Measurements from ENCODE around the gene SOX5.

Gene SOX5

DNA sequence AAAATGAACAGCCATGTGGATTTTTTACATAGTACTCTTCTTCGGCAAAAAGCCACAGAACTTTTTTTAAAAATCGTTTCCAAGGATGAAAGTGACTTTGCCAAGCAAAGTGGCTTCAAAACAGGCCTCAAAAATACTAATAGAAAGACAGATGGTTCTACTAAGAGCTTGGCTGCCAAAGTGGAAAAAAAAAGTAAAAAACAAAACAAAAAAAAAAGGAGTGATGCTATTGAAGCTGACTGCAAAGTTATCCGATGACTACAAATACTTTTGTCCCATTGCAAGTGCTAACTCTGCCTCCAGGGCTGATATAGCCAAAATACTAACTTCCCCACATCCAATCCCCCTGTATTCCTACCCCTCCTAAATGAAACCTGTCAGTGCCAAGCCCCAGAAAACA lies 277.6 kb downstream of the SOX5 start:
- no peak for DNase-seq

DNA sequence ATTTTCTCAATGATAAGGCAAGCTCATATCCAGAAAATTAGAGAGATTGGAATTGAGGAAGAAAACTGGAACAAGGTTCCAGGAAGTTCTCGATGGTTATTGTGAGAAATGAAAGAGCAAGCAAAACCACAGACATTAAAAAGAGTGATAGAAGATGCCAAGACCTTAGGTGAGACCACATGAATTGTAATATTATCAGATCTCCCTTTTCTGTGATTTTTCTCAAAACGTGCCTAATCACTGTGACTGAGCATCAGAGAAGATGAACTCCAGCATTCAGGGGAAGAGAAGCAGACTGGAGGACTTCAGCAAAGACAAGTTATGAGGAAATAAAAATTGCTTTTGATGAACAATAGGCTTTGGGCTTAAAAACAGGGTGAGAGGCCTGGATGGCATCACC lies 278.8 kb downstream of the SOX5 start:
- no peak for DNase-seq

- DNase-seq = no peak
These were observed 279.8 kb downstream of the SOX5 start for GRCh38 chr12:23669691-23670090.

DNA sequence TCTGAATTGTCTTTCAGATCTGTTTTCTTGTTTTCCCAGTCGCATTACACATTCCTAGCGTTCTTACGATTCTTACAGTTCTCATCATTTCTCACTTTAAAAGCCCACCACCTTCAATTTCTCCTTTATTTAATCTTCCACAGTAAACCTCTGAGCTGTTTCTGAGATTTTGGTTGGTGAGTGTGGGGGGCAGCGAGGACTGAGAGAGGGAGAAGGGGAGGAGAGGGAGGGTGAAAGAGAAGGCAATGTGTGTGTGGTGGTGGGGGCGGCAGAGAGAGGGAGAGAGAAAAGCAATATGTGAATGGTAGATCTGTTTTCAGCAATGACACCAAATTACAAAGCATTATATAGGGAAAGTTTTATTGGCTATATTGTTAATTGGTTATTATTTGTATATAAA lies 282.6 kb downstream of the SOX5 start:
- DNase-seq = no peak

DNA sequence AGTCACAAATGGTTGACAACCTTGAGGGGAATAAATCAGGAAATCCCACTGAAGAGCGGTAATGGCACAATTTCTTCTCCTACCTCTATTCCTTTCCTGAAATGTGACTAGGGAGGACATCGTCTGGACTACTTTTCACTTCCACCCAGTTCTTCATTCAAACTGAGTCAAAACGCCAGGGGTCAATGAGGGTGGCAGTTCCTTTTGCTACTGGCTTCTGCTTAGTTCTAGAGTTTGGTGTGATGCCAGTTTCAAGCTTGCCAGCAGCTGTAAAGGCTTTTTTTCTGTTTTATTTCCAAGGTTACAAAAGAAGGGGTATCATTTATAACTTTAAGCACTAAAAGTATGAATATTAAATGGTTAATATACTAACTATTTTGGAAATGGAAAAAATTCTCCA lies 286.5 kb downstream of the SOX5 start:
- no peak for DNase-seq

- DNase-seq = no peak
These were observed 290.3 kb downstream of the SOX5 start for GRCh38 chr12:23659131-23659530.

GRCh38 chr12:23657598-23657997 lies 291.9 kb downstream of the SOX5 start:
- no peak for DNase-seq

GRCh38 chr12:23655884-23656283 lies 293.6 kb downstream of the SOX5 start:
- no peak for DNase-seq

GRCh38 chr12:23655112-23655511 lies 294.4 kb downstream of the SOX5 start:
- no peak for DNase-seq

GRCh38 chr12:23648546-23648945 lies 300.9 kb downstream of the SOX5 start:
- no peak for DNase-seq

- no peak for DNase-seq
These were observed 308.7 kb downstream of the SOX5 start for GRCh38 chr12:23640754-23641153.

DNA sequence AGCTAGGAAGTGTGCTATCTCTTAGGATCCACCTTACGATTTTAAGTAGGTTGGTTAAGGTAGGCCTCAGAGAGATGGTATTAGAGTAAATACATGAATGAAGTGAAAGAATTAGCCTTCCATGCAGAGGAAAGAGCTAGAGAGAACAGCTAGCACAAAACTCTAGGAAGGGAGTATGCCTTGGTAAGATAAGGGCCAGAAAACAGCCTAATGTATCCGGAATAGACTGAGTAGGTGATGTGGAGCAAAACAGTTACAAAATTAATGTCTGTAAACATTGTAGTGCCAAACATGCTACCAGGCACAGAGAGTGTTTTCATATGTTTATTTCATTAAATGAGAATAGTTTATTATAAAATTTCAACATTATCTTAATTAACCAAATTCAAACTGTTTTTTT lies 315.1 kb downstream of the SOX5 start:
- DNase-seq = no peak

GRCh38 chr12:23631786-23632377 lies 317.6 kb downstream of the SOX5 start:
- no peak for DNase-seq

DNA sequence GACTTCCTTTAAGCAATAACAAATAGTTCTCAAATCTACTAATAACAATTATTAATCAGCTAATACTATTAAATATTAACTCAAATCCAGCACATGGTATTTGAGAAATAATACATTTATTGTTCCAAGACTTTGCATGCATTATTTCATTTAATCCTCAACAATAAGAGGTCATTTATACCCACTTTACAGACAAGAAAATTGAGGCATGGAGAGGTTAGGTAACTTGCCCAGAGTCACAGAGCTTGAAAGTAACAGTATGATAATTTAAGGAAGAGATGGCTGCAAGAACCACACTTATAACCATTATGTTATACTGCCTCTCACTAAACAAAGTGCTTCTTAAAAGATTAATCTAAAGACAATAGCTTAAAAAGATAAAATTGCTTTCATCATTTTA lies 318.9 kb downstream of the SOX5 start:
- DNase-seq = no peak

DNA sequence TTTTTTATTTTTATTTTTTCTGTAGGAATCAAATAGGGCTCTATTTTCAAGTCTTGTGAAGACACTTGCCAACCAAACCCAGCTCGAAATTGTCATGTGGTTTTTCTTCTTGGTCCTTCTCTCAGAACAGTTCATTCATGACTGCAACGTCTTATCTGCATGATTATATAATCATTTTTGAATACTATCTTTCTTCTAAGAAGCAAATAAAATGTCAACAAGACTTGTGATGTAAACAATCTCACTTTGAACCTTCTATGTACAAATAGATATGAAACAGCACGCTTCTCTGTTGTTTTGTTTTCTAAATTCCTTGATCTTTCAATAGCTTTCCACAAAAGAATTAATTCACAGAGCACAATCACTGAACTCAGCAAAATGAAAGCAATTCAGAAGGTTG lies 320.7 kb downstream of the SOX5 start:
- no peak for DNase-seq

- DNase-seq = no peak
These were observed 322.7 kb downstream of the SOX5 start for GRCh38 chr12:23626791-23627190.

GRCh38 chr12:23621900-23622299 lies 327.6 kb downstream of the SOX5 start:
- DNase-seq = no peak

GRCh38 chr12:23618718-23619117 lies 330.8 kb downstream of the SOX5 start:
- no peak for DNase-seq

- DNase-seq = no peak
These were observed 331.7 kb downstream of the SOX5 start for GRCh38 chr12:23617749-23618148.

DNA sequence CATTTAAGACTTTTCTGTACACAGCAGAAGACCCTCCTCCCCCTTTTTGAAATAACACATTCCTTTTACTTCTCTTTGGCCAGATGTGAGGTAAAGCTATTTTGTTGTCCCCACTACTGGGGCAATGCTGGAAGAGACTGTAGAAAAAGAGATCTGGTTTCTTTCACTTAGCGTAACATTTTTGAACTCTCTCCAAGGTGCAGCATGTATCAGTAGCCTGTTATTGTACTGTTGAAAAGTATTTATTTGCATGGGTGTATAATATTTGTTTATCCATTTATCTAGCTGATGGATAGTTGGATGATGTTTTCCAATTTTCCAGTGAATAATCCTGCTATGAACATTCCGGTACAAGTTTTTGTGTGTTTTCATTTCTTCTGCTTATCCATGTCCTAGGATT lies 335.2 kb downstream of the SOX5 start:
- DNase-seq = no peak

DNA sequence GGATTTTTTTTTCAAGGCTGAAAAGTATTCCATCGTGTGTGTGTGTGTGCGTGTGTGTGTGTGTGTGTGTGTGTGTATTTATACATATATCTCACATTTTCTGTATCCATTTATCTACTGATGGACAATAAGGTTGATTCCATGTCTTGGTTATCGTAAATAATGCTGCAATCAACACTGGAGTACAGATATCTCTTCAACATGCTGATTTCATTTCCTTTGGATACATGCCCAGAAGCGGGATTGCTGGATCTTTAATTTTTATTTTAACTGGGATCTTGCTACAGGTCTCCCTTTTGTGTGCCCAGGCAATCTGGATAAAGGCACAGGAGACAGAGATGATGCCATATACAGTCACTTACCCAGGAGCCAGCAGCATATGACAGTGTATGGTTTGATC lies 338.1 kb downstream of the SOX5 start:
- DNase-seq = no peak

DNA sequence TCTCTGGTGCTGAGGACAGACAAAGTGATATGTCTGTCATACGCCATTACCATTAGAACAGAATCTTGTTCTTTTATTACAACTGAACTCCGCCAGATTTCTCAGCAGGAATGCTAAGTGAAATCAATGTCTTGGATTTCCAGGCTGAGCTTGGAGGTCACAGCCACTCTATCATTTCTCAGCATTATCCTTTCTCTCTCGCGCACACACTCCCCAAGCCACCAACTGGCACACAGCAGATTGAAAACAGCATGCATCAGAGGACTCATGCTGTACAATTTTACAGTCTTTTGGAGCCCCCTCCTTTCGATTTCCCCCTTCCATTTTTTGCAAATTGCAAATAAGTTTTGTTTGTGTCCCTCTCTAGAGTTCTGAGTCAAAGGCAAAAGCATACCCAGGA lies 348.6 kb downstream of the SOX5 start:
- DNase-seq = no peak

DNA sequence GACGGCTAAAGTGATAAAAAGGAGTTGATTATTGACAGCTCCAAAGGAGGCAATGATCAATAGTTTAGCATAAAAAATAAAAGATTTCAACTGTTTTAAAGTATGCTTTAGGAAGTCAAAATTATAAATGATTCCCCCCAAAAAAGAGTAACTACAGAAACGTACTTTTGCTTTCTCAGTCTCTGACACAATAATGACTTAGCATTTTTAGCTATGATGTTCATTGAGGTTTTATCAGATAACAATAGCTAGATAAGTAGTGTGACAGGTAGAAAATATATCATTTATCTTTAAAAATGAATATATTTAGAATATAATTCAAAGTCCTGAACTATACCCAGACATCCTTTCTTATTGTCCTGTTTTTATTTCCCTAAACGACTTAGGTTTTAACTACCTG lies 352.9 kb downstream of the SOX5 start:
- no peak for DNase-seq

- DNase-seq = no peak
These were observed 361.5 kb downstream of the SOX5 start for GRCh38 chr12:23587833-23588559.

DNA sequence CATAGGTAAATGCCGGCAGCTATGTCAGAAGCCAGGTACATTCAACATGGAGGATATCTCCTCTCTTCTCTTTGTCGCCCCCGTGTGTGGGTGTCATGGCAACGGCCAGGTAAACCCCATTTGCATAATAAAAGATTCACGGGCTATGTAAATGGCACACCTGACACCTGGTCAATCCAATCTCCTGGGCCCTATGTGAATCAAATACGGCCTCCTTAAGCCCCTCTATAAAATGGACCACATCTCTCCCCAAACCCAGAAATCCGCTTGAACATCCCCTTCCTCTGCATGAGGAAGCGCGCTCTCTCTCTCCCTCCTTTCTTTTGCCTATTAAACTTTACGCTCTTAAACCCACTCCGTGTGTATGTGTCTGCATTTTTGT lies 363.7 kb downstream of the SOX5 start:
- no peak for DNase-seq
